ENCODE measurements around the gene SWI5.

The SWI5 gene

DNA sequence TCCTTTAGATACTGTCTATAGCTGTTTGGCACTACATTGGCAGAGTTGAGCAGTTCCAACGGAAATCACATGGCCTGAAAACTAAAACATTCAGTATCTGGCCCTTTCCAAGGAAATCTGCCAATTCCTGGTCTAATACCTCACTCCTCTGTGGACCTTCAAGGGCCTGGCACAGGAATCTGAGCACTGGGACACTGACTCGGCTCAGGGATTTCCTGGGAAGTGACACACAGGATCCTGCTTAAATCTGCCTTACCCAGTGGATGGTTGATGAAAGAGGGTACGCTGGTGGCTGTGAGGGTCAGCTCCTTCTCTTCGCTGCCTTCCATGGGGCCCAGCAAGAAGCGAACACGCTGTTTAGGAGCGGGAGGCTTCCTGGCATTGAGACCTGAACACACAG is 45.3 kb downstream of the SWI5 start:
- no peak for DNase-seq (ENCODE audit: low spot score)

DNA sequence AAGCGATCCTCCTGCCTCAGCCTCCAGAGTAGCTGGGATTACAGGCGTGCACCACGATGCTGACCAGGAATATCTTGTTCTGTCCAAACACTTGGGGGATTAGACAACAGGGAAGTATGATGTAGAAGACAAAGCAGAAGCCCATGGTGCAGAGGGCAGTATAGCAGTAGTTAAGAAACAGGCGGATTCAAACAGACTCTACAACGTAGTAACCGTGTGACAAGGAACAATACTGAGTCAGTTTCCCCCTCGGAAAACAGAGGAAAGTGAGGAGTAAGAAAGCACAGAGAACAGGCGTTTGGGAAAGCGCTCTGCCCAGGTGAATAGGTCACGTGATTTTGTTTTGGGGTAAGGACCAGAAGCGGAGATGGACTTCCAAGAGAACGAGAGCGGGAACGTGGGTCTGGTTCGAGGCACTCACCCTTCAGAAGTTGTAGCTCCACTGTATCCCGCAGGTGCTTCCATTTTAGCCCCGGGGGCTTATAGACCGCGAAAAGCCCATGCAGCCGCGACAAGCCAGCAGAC is 45.9 kb downstream of the SWI5 start:
- DNase-seq (ENCODE audit: low spot score) = no peak

DNA sequence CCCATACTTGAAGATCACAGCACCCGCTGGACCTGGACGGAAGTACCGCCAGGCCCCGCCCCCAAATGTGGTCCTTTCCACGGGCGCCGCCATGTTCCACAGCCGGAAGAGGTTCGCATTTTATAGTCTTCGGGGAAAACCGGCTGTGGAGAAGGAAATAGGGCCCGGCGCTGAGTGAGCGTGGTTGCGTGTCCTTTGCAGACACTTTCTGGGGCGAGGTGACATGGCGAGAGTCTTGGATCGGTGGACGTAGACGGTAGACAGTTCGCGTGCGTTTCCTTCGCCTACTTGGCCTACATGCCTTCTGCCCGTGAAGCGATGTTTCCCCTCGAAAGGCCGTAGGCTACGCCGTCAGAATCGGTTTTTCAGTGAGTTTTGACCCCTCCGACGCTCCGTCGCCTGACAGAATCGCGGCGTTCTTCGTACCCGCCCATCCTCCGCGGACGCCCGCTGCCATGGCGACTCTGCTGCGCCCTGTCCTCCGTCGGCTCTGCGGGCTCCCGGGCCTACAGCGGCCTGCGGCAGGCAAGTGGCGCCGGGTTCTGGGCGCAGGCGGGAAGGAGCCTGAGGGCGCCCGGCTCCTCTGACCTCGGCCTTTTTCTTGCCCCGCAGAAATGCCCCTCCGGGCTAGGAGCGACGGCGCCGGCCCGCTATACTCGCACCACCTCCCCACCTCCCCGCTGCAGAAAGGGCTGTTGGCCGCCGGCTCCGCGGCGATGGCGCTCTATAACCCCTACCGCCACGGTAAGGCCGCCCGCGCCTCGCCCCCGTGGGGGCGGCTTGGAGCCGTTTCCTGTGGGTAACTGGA is 46.5 kb downstream of the SWI5 start, which contains the start of the genes COQ4 and TRUB2:
TSS of gene COQ4 (plus strand) at position 436 of the 808 bp plus-strand sequence. CDS start at position 456, 20 bp downstream.
TSS of gene TRUB2 (minus strand) at position 44 of the 808 bp plus-strand sequence. CDS start at position 5, 39 bp downstream.
- DNase-seq (ENCODE audit: low spot score) = peak; percentile 92

DNA sequence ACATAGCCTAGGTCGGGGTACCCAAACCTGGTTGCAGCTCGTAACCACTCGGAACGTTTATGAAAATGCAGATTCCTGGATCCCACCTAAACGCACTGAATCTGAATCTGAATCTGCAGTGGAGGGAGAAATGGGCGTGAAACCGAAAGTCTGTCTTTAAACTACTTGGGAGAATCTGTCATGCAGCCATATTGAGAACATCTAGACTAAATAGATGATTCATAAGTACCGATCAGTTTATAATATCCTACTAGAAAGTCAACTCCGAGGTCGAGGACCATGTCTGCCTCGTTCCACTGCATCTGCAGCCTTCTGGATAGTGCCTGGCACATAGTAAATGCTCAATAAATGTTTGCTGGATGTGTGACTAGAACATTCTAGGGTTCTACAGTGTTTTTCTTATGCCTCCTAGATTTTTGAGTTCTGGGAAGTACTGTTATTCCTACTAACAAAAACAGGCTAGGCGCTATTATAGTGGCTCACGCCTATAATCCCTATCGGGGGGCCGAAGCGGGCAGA is 47.2 kb downstream of the SWI5 start:
- DNase-seq (ENCODE audit: low spot score) = no peak

DNA sequence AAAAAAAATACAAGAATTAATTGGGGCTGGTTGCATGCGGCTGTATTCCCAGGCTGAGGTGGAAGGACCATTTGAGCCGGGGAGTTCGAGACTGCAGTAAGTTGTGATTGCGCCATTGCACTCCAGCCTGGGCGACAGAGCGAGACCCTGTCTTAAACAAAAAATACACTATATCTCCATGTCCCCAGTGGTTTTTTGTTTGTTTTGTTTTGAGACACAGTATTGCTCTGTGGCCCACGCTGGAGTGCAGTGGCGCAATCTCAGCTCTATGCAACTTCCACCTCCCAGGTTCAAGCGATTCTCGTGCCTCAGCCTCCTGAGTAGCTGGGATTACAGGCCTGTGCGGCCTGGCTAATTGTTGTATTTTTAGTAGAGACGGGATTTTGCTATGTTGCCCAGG is 47.7 kb downstream of the SWI5 start:
- no peak for DNase-seq (ENCODE audit: low spot score)

DNA sequence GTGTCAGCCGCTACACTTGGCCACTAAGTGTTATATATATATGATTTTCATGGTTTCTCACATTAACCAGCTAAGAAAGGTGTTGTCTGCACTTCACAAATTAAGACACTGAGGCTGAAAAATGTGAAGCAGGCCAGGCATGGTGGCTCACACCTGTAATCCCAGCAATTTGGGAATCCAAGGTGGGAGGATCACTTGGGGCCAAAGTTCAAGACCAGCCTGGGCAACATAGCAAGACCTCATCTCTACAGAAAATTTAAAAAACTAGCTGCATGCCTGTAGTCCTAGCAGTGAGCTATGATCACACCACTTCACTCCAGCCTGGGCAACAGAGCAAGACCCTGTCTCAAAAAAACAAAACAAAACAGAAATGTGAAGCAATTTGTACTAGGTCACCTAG is 48.3 kb downstream of the SWI5 start:
- no peak for DNase-seq (ENCODE audit: low spot score)

DNA sequence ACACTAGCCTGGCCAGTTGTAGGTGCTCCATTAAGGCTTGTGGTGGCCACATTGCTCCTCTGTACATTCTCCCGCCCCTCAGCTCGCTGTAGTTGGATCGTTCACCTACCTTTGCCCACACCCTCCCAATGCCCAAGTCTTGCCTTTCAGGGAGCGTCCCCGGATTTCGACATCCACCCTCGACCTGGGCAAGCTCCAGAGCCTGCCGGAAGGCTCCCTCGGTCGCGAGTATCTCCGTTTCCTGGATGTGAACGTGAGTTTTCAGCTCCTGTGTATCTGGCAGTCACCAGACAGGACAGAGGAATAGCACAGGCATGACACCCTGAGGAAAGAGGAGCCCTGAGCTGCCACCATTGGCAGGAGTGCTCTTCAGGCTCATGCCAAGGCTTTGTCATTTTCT is 49.6 kb downstream of the SWI5 start:
- no peak for DNase-seq (ENCODE audit: low spot score)

DNA sequence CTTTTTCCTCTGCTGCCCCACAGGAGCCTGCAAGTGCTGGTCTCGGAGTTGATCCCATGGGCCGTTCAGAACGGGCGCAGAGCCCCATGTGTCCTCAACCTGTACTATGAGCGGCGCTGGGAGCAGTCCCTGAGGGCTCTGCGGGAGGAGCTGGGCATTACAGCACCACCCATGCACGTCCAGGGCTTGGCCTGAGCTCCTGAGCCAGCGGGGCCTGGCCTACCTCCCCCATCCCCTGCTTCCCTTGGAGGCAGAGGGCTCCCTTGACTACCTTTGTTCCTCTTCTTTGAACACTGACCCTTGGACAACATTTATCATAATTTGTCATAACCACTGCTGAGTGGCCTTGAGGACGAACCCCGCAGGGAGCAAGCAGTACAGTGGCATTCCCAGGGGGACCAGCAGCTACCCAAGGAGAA is 57.4 kb downstream of the SWI5 start:
- no peak for DNase-seq (ENCODE audit: low spot score)

DNA sequence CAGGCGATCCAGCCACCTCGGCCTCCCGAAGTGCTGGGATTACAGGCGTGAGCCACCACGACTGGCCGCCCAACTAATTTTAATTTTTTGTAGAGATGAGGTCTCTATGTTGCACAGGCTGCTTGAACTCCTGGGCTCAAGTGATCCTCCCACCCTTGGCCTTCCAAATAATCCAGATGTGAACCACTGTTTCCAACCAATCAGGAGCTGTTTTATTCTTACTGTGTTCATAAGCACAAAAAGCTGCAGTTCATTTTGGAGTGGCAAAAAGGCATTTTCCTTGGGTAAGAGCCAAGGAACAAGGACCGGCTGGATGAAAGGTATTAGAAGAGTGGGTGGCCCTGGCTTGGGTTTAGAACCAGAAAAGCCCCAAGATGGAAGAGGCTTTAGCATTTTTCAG is 59.1 kb downstream of the SWI5 start:
- DNase-seq (ENCODE audit: low spot score) = no peak

DNA sequence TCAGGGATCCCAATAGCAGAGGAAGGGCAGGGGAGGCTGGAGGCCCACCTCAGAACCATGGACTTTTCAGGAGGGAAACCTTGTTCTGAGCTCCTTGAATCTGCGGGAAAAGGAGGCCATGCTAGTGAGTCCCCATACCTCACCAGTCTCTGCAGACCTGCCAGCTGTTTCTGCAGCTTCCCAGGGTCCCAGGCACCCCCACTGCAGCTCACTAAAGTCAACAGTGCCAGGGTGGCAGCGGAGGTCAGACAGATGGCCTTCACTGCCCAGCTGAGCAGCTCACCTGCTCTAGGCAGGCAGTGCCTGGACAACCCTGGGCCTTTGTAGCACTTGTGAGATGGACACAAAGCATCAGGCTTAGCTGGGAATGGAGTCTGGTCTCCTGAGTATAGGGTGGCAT is 59.8 kb downstream of the SWI5 start:
- DNase-seq (ENCODE audit: low spot score) = no peak

DNA sequence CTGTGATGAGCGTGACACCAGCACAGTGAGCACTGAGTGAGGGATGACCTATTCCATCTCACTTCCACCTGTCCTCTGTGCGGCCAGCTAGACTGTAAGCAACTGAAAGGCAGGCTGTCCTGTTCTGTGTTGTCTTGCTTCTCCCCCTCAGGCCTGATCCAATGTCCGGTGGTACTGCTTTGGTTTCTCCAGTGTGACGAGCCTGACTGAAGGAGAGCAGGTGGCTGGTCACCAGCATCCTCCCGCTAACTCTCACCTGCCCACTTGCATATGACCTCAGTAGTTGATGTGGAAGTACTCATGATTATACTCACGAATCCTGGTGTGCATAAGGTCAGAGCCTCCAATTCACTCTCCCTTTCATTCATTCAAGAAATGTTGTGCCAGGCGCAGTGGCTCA is 61.9 kb downstream of the SWI5 start:
- DNase-seq (ENCODE audit: low spot score) = no peak
